Activated naive CD4-positive, alpha-beta T cell treated with anti-CD3 and anti-CD28 coated beads, Interleukin-2, amount 50 U/mL, for 24 hours (primary cell): ENCODE results near the gene EPB42.
"Not testable (repeated sequence)": the region's sequence is repeated elsewhere in the genome, so short reads cannot be mapped to it uniquely, and the experiment has no call there.

Experiments used
- H3K27ac Mint-ChIP-seq: one replicate; pipeline ENCODE4 v1.8.0; 2021; ENCODE audit warnings: mild to moderate bottlenecking, mixed read lengths
- H3K27me3 Mint-ChIP-seq: one replicate; pipeline ENCODE4 v1.8.0; 2021; ENCODE audit warnings: mixed read lengths
- H3K36me3 Mint-ChIP-seq: one replicate; pipeline ENCODE4 v1.8.0; 2021; ENCODE audit warnings: mixed read lengths
- H3K4me1 Mint-ChIP-seq: one replicate; pipeline ENCODE4 v1.8.0; 2021; ENCODE audit warnings: mixed read lengths
- H3K4me3 Mint-ChIP-seq: one replicate; pipeline ENCODE4 v1.8.0; 2021; ENCODE audit warnings: mild to moderate bottlenecking, mixed read lengths
- H3K9me3 Mint-ChIP-seq: one replicate; pipeline ENCODE4 v1.8.0; 2021; ENCODE audit warnings: mixed read lengths

The EPB42 gene

DNA sequence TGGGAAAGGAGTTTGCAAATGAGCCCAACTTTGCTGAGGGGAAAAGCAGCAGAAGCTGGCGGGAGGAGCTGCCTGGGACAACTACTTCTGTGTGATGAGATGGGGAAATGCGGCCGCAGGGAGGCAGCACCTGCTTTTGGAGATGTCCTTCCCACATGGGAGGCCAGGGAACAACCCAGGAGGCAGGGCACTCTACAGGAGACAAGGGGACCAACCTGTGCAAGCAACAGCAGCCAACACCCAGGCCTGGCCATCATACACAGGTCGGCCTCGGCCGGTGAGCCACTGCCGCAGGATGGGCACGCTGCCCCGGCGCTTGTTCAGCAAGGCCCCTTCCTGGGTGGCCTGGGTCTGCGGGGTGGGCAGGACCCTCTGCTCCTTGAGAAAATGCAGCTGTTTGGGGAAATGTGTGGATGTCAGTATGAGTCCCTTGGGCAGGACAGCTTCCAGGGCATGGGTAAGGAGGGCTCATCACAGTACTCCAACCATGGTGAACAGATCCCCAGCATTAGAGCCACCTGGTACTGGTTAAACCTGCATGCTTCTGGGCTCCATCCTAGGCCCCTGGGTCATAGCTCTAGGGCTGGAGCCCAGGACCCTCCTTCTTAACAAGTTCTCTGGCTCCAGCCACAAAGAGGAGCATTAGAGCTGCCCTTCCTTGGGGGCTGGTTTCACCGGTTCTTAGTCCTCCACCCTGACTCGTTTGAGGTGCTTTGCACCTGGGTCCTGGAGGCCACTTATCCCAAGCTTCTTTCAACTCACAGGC lies 11.6 kb downstream of the EPB42 start:
- H3K27me3 Mint-ChIP-seq, result peaks cover 6% of the 10 kb centered on the region
- no peaks in the 10 kb centered on the region for H3K9me3 Mint-ChIP-seq
- H3K4me3 Mint-ChIP-seq, result no peak overlapping the region
- H3K27ac Mint-ChIP-seq, result peak overlapping the region; percentile 30
- no peaks in the 10 kb centered on the region for H3K36me3 Mint-ChIP-seq
- H3K4me1 Mint-ChIP-seq, result peaks cover 4% of the 10 kb centered on the region

DNA sequence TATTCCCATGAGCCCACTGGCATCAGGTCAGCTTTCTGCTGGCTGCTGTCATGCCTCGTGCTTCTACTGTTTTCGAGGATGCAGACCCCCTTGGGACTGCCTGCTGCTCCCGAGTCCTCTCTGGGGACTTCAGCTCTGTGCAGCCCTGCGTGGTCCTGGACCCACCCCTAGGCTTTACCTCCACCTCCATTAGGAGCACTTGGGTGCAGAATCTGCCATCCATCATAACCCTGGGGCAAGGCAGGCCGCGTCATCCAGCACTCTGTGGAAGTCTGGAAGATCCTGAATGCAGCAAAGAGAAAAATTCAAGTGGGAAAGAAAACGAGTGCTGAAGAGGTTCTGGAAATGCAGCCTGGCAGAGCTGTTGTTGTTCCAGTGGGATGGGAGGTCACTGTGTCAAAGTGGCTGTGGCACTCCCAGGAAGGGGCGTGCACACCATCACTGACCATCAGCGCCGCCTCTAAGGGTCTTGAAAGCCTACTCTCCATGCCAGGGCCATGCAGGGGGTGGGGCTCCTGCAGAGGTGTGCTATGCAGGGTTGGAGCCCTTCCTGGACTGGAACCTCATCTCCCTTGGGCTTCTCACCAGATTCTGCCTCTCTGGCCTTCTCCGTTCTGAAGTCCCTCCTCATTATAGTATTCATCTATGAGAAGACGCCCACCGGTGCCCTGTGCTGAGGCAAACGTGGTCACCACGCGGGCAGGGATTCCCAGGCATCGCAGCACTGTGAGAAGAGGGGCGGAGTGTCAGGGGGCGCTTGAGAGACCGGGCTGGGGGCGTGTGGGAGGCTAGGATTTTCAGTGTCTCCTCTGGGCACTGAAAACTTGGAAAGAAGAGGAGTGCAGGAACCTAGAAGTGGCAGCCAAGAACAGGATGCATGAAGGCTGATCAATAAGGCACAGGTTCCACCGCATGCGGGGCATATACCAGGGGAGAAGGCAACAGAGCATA lies 12.5 kb downstream of the EPB42 start:
- Mint-ChIP-seq H3K27ac (no peak overlapping the region), H3K4me1 (peaks cover 7% of the 10 kb centered on the region), H3K36me3 (no peaks in the 10 kb centered on the region), H3K27me3 (peaks cover 6% of the 10 kb centered on the region), H3K9me3 (no peaks in the 10 kb centered on the region), H3K4me3 (no peak overlapping the region)

DNA sequence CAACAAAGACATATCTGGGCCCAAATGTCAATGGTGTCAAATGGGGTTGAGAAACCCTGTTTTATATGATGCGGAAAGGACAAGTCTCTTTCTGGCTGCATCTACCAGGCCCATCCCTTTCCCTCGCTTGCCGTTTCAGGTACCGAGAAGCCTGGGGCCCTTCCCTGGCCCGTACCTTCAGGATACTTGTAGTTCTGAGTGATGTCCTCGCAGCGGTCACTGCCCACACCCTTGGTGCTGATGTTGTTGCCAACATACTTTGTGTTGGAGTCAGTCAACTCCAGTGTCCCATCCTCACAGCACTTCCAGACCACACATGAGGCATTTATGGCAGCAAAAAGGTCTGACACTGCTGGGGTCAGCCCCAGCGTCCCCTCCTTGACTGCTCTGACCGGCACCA lies 13.8 kb downstream of the EPB42 start:
- H3K4me1 Mint-ChIP-seq, result peaks cover 7% of the 10 kb centered on the region
- no peak overlapping the region for H3K27ac Mint-ChIP-seq
- H3K4me3 Mint-ChIP-seq, result no peak overlapping the region
- H3K27me3 Mint-ChIP-seq, result peaks cover 6% of the 10 kb centered on the region
- H3K9me3 Mint-ChIP-seq, result no peaks in the 10 kb centered on the region
- no peaks in the 10 kb centered on the region for H3K36me3 Mint-ChIP-seq

DNA sequence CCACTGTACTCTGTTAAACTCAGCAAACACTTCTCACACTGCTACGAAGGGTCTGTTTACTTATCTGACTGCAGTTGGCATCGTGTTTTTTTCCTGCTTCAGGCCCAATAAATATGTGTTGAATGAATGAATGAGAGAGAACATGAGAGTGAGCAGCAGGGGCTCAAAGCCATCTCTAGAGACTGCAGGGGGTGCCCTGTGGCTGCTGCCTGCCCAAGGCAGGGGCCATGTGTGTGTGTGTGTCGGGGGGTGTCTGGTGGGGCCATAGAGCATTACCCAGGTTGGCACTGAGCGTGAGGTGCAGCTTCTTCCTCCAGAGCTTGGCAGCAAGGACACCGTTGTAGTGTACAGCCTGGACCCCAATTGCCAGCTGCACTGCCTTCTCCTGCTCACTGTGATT lies 14.8 kb downstream of the EPB42 start:
- Mint-ChIP-seq H3K4me1 (peaks cover 7% of the 10 kb centered on the region), H3K27ac (no peak overlapping the region), H3K9me3 (no peaks in the 10 kb centered on the region), H3K4me3 (no peak overlapping the region), H3K36me3 (no peaks in the 10 kb centered on the region), H3K27me3 (peaks cover 6% of the 10 kb centered on the region)

DNA sequence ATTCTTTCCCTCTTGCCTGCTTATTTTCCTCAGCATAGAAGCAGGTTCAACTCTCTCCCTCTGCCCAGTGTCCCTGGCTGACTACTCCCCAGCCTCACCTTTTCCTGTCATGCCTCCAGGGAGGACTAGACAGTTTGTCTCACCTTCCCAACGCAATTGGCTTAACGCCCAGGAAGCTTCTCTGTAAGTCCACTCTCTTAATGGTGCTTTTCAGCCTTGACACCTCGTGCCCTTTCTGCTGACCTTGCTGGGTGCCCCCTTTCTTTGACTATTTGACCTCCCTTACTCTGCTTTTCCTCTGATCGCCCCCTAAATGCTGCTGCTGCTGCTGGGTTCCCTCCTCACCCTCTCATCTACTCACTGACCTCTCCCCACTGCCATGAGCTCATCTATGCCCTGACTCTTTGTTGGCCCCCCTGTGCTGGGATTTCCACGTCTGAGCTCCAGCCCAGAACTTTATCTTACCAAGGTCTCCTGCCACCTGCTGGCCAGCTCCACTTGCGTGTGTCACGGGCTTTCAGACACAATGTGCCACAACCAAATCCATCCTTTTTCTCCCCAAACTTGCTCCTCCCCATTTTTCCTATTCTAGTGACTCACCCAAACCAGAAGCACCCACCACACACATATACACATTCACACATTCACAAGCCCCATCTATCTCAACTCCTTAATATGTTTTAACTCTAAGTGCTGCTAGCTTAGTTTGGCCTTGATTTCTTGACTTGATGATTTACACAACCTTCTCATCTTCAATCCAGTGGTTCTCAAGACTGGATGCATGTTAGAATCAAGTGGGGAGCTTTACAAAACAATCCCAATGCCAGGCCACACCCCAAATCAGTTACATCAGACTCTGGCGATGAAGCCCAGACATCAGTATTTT lies 16.6 kb downstream of the EPB42 start:
- Mint-ChIP-seq H3K4me1 (peaks cover 7% of the 10 kb centered on the region), H3K27ac (no peak overlapping the region), H3K4me3 (no peak overlapping the region), H3K36me3 (peaks cover 1% of the 10 kb centered on the region), H3K27me3 (peaks cover 4% of the 10 kb centered on the region), H3K9me3 (no peaks in the 10 kb centered on the region)

DNA sequence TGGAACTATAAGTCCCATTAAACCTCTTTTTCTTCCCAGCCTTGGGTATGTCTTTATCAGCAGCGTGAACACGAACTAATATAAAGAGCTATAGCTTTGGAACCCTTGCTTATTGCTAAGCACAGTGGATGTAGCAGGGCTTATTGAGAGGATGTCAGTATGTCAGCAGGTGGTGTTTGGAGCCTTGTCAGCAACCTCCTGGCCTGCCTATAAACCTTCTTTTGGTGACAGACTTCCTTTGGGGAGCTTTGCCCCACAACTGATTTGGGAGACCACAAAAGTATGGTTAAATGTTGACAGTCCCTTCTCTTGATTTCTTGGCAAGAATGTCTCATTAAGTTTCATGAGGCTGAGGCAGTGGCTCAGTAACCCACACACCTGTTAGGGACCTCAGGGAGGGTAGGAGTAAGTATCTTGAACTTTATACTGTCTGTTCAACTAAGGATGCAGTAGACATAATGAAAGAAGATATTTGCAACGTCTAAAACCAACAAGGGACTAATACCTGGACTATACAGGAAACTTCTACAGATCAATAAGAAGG lies 20.8 kb downstream of the EPB42 start:
- Mint-ChIP-seq H3K4me1 (peaks cover 7% of the 10 kb centered on the region), H3K27me3 (no peaks in the 10 kb centered on the region), H3K27ac (no peak overlapping the region), H3K36me3 (peaks cover 8% of the 10 kb centered on the region), H3K4me3 (no peak overlapping the region), H3K9me3 (no peaks in the 10 kb centered on the region)

DNA sequence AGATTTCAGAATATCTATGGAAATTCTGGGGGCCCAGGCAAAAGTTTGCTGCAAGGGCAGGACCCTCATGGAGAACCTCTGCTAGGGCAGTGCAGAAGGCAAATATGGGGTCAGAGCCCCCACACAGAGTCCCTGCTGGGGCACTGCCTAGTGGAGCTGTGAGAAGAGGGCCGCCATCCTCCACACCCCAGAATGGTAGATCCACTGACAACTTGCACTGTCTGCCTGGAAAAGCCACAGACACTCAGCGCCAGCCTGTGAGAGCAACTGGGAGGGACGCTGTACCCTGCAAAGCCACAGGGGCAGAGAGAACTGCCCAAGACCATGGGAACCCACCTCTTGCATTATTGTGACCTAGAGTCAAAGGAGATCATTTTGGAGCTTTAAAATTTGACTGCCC lies 21.8 kb downstream of the EPB42 start:
- Mint-ChIP-seq H3K27me3 (no peaks in the 10 kb centered on the region), H3K27ac (no peak overlapping the region), H3K4me3 (no peak overlapping the region), H3K4me1 (no peaks in the 10 kb centered on the region), H3K9me3 (no peaks in the 10 kb centered on the region), H3K36me3 (peaks cover 12% of the 10 kb centered on the region)

DNA sequence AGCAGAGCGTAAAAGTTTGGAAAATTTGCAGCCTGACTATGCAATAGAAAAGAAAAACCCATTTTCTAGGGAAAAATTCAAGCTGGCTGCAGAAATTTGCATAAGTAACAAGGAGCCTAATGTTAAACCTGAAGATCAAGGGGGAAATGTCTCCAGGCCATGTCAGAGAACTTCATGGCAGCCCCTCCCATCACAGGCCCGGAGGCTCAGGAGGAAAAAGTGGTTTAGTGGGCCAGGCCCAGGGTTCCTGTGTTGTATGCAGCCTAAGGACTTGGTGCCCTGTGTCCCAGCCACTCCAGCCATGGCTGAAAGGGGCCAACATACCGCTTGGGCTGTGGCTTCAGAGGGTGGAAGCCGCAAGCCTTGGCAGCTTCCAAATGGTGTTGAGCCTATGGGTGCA lies 22.3 kb downstream of the EPB42 start:
- H3K36me3 Mint-ChIP-seq, result peaks cover 12% of the 10 kb centered on the region
- H3K4me3 Mint-ChIP-seq, H3K9me3 Mint-ChIP-seq, H3K27me3 Mint-ChIP-seq, H3K4me1 Mint-ChIP-seq, H3K27ac Mint-ChIP-seq: not testable (repeated sequence)

DNA sequence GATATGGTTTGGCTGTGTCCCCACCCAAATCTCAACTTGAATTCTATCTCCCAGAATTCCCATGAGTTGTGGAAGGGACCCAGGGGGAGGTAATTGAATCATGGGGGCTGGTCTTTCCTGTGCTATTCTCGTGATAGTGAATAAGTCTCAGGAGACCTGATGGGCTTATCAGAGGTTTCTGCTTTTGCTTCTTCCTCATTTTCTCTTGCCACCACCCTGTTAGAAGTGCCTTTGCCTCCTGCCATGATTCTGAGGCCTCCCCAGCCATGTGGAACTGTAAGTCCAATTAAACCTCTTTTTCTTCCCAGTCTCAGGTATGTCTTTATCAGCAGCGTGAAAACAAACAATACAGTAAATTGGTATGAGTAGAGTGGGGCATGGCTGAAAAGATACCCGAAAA lies 23.0 kb downstream of the EPB42 start:
- H3K27ac Mint-ChIP-seq, H3K27me3 Mint-ChIP-seq, H3K4me3 Mint-ChIP-seq, H3K4me1 Mint-ChIP-seq, H3K9me3 Mint-ChIP-seq: not testable (repeated sequence)
- peaks cover 12% of the 10 kb centered on the region for H3K36me3 Mint-ChIP-seq

DNA sequence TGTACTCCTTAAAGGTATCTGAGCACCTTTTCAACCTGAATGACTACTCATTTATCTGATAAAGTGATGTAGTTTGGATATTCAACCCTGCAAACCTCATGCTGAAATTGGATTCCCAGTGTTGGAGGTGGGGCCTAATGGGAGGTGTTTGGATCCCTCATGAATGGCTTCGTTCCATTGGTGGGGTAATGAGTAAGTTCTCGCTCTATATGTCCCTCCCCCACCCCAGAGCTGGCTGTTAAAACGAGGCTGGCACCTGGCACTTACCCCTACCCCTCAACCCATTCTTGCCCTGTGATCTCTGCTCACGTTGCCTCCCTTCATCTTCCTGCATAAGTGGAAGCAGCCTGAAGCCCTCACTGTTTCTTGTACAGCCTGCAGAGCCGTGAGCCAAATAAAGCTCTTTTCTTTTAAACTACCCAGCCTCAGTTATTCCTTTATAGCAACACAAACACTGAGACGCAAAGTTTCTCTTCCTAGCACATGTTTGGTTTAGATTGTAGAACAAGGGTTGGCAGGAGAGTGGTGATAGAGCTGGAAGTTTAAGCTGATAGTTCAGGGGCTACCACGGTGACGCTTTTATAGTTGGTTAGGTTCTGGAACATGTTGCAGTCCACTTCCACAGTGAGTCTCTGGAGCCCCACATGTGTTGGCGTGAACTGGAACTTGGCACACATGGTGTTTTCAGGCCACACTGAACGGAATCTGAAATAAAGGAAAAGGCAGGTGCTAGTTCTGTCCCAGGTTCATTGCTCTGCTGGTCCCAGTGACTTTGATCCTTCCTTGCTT lies 23.9 kb downstream of the EPB42 start:
- Mint-ChIP-seq H3K27me3 (no peaks in the 10 kb centered on the region), H3K27ac (no peak overlapping the region), H3K4me3 (no peak overlapping the region), H3K4me1 (no peaks in the 10 kb centered on the region), H3K36me3 (peaks cover 13% of the 10 kb centered on the region), H3K9me3 (no peaks in the 10 kb centered on the region)

DNA sequence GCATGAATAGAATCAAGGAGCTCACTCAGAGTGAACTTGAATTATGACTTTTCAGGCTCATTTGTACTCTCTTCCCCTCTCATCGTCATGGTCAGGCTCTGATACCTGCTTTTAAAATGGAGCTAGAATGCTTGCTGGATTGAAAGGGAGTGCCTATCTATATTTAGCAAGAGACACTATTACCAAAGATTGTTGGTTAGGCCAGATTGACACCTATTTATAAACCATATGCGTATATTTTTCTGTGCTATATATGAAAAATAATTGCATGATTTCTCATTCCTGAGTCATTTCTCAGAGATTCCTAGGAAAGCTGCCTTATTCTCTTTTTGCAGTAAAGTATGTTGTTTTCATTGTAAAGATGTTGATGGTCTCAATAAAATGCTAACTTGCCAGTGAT lies 26.0 kb downstream of the EPB42 start:
- Mint-ChIP-seq H3K9me3 (no peaks in the 10 kb centered on the region), H3K4me1 (peaks cover under 1% of the 10 kb centered on the region), H3K27ac (no peak overlapping the region), H3K4me3 (no peak overlapping the region), H3K27me3 (no peaks in the 10 kb centered on the region), H3K36me3 (peaks cover 15% of the 10 kb centered on the region)

DNA sequence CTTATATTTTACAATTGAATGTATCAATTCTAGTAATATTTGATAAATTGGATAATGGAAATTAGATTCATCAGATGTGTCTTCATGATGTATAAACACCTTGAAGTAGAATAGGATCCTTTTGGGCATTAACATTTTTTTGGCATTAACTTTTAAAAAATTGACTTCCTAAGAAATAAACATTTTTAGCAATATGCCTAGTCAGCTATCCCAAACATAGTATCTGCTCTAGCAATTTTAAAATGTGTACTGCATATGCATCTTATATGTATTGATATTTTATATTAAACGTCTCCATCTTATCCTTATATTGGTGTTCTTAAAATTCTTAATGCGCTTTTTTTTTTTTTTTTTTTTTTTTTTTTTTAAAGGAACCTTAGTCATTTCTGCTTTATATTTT lies 27.1 kb downstream of the EPB42 start:
- Mint-ChIP-seq H3K27ac (no peak overlapping the region), H3K9me3 (no peaks in the 10 kb centered on the region), H3K36me3 (peaks cover 19% of the 10 kb centered on the region), H3K4me1 (peaks cover 9% of the 10 kb centered on the region), H3K4me3 (no peak overlapping the region), H3K27me3 (no peaks in the 10 kb centered on the region)

DNA sequence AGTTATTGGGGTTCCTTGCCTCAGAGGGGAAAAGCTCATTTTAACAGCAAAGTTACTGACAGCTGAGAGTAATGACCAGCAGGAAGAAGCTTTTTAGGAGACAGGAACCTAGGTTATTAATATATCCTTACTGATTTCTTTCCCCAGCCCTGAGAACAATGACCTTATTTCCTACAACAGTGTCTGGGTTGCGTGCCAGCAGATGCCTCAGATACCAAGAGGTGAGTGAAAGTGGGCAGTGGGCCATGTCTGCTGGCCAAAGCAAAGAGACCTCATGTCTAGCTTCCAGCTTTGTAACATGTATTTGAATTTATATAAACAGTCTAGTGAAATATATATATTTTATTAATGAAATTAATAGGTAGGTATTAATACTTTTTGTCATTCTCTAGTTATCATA lies 30.6 kb downstream of the EPB42 start:
- H3K4me3 Mint-ChIP-seq, result no peak overlapping the region
- H3K27me3 Mint-ChIP-seq, result no peaks in the 10 kb centered on the region
- no peaks in the 10 kb centered on the region for H3K9me3 Mint-ChIP-seq
- H3K27ac Mint-ChIP-seq, result no peak overlapping the region
- peaks cover 30% of the 10 kb centered on the region for H3K4me1 Mint-ChIP-seq
- H3K36me3 Mint-ChIP-seq, result peaks cover 12% of the 10 kb centered on the region

DNA sequence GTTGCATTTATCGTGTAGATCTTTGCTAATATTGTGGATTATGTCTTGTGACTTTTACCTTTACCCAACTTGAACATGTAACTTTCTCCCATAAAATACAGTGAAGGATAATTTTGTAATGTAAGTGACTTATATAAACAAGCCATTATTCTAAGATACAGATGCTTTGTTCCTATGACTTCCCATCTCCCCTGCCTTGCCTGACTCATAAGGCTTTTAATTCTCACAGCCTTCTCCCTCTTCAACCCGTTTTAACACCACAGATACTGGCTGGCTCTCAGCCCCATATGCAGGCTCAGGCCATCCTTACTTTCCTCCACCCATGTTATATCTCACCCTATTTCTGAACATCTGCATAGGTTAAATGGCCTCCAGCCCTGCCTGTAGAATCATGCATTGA lies 31.5 kb downstream of the EPB42 start:
- Mint-ChIP-seq H3K27ac (peak overlapping the region; percentile 67), H3K4me1 (peaks cover 34% of the 10 kb centered on the region), H3K27me3 (no peaks in the 10 kb centered on the region), H3K36me3 (peaks cover 8% of the 10 kb centered on the region), H3K9me3 (no peaks in the 10 kb centered on the region), H3K4me3 (no peak overlapping the region)
